Measurements from ENCODE around the gene GALNT7. TPM values are rescaled to one million over a fixed set of nuclear protein-coding genes. Genes with fewer than 3 reads are reported as not detected.
A peak's percentile ranks its signal among the peaks of the same experiment; 100 is the strongest.
"Not testable (repeated sequence)": the region's sequence is repeated elsewhere in the genome, so short reads cannot be mapped to it uniquely, and the experiment has no call there.

GALNT7 gene
- total RNA-seq, 1 experiment from 2014 or later: 22.1 TPM

- no peak for DNase-seq (ENCODE audit: low read depth, low spot score)
- in situ Hi-C loops (cut with HindIII; ENCODE audit: low pct_unique_long_range_greater_than_20kb, low sequenced_read_pairs): no loop called here
Observed at GRCh38 chr4:173159791-173160190, 8.8 kb upstream of the GALNT7 start.

GRCh38 chr4:173160871-173161270, 7.7 kb upstream of the GALNT7 start:
- no peak for DNase-seq (ENCODE audit: low read depth, low spot score)
- in situ Hi-C loops (cut with HindIII; ENCODE audit: low pct_unique_long_range_greater_than_20kb, low sequenced_read_pairs): no loop called here

- in situ Hi-C loops (cut with HindIII; ENCODE audit: low pct_unique_long_range_greater_than_20kb, low sequenced_read_pairs): no loop called here
- no peak for DNase-seq (ENCODE audit: low read depth, low spot score)
Observed at GRCh38 chr4:173161311-173161710, 7.3 kb upstream of the GALNT7 start.

- DNase-seq (ENCODE audit: low read depth, low spot score): no peak
- in situ Hi-C loops (cut with HindIII; ENCODE audit: low pct_unique_long_range_greater_than_20kb, low sequenced_read_pairs): no loop called here
Observed at GRCh38 chr4:173165706-173166105, 2.9 kb upstream of the GALNT7 start.

- in situ Hi-C loops (cut with HindIII; ENCODE audit: low pct_unique_long_range_greater_than_20kb, low sequenced_read_pairs): no loop called here
- no peak for DNase-seq (ENCODE audit: low read depth, low spot score)
Observed at GRCh38 chr4:173166491-173166890, 2.1 kb upstream of the GALNT7 start.

GRCh38 chr4:173167758-173168395, 734 bp upstream of the GALNT7 start:
- in situ Hi-C loops (cut with HindIII; ENCODE audit: low pct_unique_long_range_greater_than_20kb, low sequenced_read_pairs): no loop called here
- DNase-seq (ENCODE audit: low read depth, low spot score): peak; percentile 68

- DNase-seq (ENCODE audit: low read depth, low spot score): no peak
- in situ Hi-C loops (cut with HindIII; ENCODE audit: low pct_unique_long_range_greater_than_20kb, low sequenced_read_pairs): no loop called here
Observed at GRCh38 chr4:173169178-173169427, 492 bp downstream of the GALNT7 start.

GRCh38 chr4:173169428-173170181, 994 bp downstream of the GALNT7 start:
- in situ Hi-C loops (cut with HindIII; ENCODE audit: low pct_unique_long_range_greater_than_20kb, low sequenced_read_pairs): no loop called here

GRCh38 chr4:173170182-173170778, 1.7 kb downstream of the GALNT7 start:
- no peak for DNase-seq (ENCODE audit: low read depth, low spot score)
- in situ Hi-C loops (cut with HindIII; ENCODE audit: low pct_unique_long_range_greater_than_20kb, low sequenced_read_pairs): no loop called here

More at GRCh38 chr4:173169428-173170181, 994 bp downstream of the GALNT7 start:
- peak; percentile 43 for DNase-seq (ENCODE audit: low read depth, low spot score)

- in situ Hi-C loops (cut with HindIII; ENCODE audit: low pct_unique_long_range_greater_than_20kb, low sequenced_read_pairs): no loop called here
- peak; percentile 49 for DNase-seq (ENCODE audit: low read depth, low spot score)
Observed at GRCh38 chr4:173171098-173171497, 2.5 kb downstream of the GALNT7 start.

GRCh38 chr4:173171987-173172386, 3.4 kb downstream of the GALNT7 start:
- in situ Hi-C loops (cut with HindIII; ENCODE audit: low pct_unique_long_range_greater_than_20kb, low sequenced_read_pairs): no loop called here
- no peak for DNase-seq (ENCODE audit: low read depth, low spot score)

- no peak for DNase-seq (ENCODE audit: low read depth, low spot score)
- in situ Hi-C loops (cut with HindIII; ENCODE audit: low pct_unique_long_range_greater_than_20kb, low sequenced_read_pairs): no loop called here
Observed at GRCh38 chr4:173174184-173174583, 5.6 kb downstream of the GALNT7 start.

- in situ Hi-C loops (cut with HindIII; ENCODE audit: low pct_unique_long_range_greater_than_20kb, low sequenced_read_pairs): no loop called here
Observed at GRCh38 chr4:173174594-173175012, 6.0 kb downstream of the GALNT7 start.

GRCh38 chr4:173176010-173176409, 7.4 kb downstream of the GALNT7 start:
- in situ Hi-C loops (cut with HindIII; ENCODE audit: low pct_unique_long_range_greater_than_20kb, low sequenced_read_pairs): no loop called here
- DNase-seq (ENCODE audit: low read depth, low spot score): no peak

More at GRCh38 chr4:173174594-173175012, 6.0 kb downstream of the GALNT7 start:
- DNase-seq (ENCODE audit: low read depth, low spot score): no peak

- no peak for DNase-seq (ENCODE audit: low read depth, low spot score)
- in situ Hi-C loops (cut with HindIII; ENCODE audit: low pct_unique_long_range_greater_than_20kb, low sequenced_read_pairs): no loop called here
Observed at GRCh38 chr4:173177232-173177631, 8.6 kb downstream of the GALNT7 start.

GRCh38 chr4:173178144-173178543, 9.5 kb downstream of the GALNT7 start:
- no peak for DNase-seq (ENCODE audit: low read depth, low spot score)
- in situ Hi-C loops (cut with HindIII; ENCODE audit: low pct_unique_long_range_greater_than_20kb, low sequenced_read_pairs): no loop called here

GRCh38 chr4:173181848-173182247, 13.2 kb downstream of the GALNT7 start:
- no peak for DNase-seq (ENCODE audit: low read depth, low spot score)
- in situ Hi-C loops (cut with HindIII; ENCODE audit: low pct_unique_long_range_greater_than_20kb, low sequenced_read_pairs): no loop called here

- in situ Hi-C loops (cut with HindIII; ENCODE audit: low pct_unique_long_range_greater_than_20kb, low sequenced_read_pairs): no loop called here
- DNase-seq (ENCODE audit: low read depth, low spot score): no peak
Observed at GRCh38 chr4:173182403-173182802, 13.8 kb downstream of the GALNT7 start.

GRCh38 chr4:173183659-173184247, 15.1 kb downstream of the GALNT7 start:
- DNase-seq (ENCODE audit: low read depth, low spot score); in situ Hi-C loops (cut with HindIII; ENCODE audit: low pct_unique_long_range_greater_than_20kb, low sequenced_read_pairs): not testable (repeated sequence)
